GM21737 (cell line): Measurements from ENCODE around the gene JUN.

ENCODE experiments used
- ATAC-seq: cut with Tn5 transposase; IDR thresholded peaks from one replicate; pipeline ENCODE4 v1.9.1; 2021; ENCODE audit warnings: mild to moderate bottlenecking, moderate library complexity; ENCODE audit not compliant: unreplicated experiment

Gene JUN

GRCh38 chr1:58784758-58785441 lies 1.1 kb upstream of the JUN start:
- ATAC-seq = no peak

DNA sequence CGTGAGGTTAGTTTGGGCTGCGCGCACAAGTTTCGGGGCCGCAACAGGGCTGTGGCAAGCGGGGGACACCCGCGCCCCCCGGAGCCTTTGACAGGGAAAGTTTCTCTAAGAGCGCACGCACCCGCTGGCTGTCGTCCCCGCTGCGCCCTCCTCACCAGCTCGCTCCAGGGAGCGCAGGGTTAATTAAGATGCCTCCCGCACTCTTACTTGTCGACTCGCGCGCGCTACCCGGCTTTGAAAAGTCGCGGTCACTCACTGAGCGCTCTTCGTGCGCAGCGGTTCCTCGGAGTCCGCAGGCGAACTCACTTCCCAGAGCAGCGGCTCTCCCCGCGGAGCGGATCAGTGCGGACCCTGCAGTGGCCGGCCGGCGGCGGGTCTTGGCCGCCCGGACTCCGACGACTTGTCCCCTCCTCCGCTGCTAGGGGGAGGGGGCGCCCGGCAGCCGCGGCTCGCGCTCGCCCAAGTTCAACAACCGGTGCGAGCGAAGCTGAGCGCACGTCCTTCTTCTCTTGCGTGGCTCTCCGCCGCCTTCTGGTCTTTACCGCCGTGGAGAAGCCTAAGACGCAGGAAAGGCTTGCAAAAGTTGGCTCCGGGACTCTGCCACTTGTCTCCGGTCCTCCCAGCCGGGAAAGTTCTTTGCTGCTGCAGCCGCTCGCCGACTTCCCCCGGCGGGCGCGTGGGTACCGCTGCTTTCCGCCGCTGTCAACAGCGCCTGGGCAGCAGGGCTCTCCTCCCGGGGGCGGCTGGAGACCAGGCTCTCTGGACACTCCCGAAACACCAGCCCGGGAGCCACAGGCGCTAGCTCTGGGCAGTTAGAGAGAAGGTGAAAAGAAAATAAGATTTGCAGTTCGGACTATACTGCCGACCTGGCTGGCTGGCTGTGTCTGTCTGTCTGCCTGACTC lies 506 bp downstream of the JUN start:
- peak; percentile 8 for ATAC-seq

GRCh38 chr1:58782178-58783089 lies 1.4 kb downstream of the JUN start:
- ATAC-seq = no peak

DNA sequence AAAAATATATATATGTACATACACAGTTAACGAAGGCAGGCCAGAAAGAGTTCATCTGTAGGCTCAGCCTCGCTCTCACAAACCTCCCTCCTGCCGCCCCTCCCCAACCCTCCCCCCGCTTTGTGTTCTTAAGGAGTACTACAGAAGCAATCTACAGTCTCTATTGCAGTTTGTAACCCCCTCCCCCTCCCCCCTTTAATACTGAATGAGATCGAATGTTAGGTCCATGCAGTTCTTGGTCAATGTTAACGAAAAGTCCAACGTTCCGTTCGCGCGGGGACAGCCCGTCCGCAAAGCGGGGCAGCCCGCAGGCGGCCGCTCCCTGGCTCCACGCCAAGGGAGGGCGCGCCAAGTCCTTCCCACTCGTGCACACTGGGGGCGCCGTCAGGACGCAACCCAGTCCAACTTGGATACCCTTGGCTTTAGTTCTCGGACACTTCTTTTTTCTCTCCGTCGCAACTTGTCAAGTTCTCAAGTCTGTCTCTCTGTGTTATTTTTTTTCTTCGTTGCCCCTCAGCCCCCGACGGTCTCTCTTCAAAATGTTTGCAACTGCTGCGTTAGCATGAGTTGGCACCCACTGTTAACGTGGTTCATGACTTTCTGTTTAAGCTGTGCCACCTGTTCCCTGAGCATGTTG lies 2.2 kb downstream of the JUN start:
- no peak for ATAC-seq

GRCh38 chr1:58780836-58781452 lies 2.9 kb downstream of the JUN start:
- no peak for ATAC-seq

DNA sequence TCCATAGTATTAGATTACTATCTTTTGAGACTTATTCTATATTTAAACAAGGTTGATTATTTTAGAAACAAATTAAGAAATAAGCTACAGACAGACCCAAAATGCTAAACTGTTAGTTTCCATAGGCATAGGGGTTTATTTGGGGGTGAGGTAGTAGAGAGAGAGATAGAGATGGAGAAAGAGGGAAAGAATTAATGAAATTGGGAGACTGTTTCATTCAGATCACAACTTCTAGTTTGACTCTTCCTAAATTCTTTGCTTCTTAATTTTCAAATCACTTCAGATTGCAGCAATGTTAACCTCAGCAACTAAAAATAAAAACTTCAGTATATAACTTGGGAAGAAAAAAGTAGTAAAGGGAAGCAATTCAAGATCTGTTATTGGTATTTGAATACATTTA lies 3.4 kb downstream of the JUN start:
- no peak for ATAC-seq

DNA sequence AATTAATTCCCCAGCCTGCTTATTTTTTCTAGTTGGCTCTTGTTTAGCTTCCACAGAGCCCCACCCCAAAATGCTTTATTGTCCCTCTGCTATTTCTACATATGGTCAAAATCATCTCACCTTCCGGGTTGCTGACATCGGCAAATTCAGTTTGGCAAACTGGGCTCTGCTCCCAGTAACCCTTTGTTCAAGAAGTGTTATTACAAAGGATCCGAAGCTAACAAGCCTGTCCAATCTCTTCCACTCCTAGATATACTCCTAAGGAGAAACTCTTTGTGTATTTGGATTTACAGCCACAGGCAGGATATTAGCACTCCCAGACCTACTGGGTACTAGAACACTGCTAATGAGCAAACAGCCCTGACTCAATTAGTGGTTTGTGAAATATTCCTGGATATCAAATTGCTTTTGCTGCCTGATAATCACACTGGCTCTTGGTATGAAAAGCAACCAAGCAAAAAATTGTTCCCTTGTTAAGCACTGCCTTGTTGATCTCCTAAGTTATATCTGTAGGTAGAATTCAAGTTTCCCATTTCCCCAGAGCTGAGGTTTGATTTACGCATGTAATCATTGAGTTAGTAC lies 4.0 kb downstream of the JUN start:
- no peak for ATAC-seq

DNA sequence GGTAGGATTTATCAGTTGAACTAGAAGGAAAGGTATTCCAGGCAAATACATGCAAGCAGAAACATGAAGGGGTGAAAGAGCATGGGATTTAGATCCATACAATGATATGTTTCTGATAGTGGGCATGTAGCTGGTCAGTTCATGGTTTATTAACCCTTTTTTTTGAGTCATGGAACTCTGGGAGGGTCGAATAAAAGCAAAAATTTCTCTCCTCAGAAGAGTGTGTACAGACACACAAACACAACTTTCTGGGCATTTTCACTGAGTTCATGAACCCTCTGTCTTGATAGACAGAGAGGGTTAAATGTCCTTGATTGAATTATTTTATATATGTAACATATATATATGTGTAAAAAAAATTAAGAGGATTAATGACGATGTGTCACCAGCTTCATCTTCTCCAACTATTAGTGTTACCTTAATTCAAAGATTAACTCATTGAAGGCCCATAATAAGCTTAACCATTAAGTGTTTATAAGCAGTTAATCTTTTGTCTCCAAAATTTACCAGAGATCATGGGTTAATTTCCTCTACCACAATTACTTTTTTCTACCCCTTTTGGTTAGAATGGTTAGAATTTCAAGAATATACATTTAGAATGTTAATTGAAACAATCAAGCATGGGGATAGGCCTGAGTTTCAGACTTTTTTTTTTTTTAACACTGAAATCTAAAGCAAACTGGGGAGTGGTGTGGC lies 4.6 kb downstream of the JUN start:
- ATAC-seq = no peak

DNA sequence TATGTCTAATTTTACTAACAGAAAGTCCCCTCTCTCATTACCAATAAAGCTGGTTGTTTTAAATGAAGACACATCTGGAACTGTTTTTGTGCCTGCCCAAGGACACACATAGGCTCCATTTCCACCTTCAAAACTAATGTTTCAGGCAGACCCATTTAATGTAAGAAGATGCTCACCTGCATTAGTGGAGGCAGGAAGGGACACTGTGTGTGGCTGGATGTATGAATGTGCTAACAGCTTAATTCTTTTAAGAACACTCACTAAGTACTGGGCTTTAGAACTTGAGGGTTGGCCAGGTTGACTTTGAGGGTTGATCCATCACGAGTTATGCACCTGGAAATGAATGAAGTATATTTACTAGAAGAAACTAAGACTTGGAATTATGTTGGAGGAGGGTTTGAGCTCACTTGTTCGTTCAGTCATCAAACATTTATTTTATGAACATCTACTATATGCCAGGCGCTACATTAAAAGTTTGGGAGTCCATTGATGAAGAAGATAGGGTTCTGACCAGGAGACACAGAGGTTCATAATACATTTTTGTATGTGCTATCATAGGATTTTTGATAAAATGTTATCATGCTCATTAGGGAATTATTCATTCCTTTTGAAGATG lies 5.4 kb downstream of the JUN start:
- no peak for ATAC-seq

GRCh38 chr1:58774027-58774426 lies 9.8 kb downstream of the JUN start:
- no peak for ATAC-seq

DNA sequence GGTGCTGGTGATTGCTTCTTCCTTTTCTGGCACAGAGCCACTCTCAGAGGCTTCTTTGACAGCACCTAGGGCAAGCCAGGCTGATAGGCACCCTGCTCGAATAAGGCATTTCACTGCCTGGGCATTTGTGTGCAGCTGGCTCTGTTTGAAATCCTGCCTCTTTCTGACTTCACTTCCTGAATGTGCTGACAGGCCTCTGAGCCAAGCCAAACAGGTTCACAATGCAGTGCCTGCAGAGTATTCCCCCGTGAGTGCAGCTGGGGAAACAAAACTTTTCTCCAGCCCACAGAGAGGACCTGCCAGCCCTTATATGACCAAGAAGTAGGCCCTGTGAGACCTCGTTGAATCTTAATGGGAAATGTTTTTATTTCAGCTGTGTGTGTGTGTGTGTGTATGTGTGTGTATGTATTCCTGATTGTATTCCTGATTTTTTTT lies 10.4 kb downstream of the JUN start:
- peak; percentile 80 for ATAC-seq

DNA sequence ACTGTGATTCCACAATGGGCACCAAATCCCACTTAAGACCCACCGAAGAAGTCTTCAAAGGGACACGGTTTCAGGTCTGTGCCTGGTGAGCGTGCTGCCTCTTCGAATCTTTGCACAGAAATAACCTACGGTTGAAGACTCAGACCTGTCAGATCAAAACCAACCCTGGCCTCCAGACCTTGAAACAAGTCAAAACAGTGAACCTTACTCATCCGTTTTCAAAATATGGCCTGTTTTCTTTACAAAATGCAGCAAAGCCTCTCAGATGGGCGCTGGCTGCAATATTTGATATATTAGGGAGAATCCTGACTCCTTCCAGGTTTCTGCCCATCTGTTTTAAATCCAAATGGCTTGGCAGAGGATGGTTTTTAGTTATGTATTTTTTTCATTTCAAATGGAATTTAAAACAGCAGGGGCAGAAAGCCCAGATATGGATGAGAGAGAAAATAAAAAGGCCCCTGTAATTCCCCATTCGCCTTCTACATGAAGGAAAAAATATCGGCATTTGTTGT lies 14.0 kb downstream of the JUN start:
- ATAC-seq = no peak

DNA sequence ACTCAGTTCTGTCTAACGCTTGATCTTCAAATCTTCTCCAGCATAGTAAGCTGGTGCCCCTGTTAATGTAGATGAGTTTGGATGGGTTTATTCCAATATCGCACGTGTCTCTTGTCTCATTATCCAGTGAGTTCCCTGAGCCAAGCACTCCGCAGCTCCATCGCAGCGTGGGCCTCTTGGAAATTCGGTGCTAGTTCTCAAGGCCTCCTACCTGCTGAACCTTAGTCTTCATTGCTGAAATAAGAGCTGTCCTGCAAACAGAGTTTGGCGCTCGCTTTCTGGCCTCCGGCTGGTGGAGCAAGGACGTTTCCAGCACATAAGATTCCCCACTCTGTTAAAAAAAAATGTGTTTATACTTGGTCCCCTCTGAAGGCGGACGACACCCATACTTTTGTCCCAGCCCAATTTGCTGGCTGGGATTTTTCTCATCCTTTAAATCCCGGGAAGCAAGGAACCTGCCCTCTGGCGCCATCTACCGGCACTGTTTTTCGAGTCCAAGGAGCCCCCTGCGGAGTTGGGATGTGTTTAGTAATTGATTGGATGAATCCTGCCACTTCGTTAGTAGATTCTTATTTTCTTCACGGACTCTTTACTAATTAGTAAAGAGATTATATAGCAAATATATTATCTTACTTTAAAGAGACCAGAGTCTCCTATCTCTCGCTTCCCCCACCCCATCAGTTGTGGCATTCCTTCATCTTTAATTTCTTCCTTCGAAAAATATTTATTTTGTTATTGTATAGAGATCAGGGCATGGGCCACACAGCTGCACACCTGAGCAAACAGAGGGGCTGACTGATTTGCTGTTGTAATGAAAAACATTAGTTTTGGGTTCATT lies 14.7 kb downstream of the JUN start:
- ATAC-seq = no peak

DNA sequence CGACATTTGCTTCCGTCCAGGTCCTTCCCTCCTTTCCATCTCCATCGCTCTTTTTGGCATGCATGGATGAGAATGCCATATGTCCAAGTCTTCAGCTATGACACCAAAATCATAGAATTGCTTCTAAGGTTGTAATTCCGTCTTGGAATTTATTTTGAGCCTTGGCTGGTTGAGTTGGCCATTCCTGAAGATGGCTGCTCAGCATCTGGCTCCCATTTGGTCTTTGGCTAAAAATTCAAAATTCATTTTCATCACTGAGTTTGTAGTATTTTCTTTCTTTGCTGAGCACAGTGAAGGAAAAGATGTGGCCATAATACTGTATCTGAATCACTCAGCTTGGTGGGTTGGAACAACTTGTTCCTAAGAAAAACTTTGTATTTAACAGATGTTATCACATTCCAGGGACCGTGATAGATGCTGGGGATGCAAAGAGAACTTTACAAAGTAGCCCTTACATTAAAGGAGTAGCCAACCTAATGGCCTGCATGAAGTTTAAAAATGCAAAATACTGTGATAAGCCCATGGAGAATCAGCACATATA lies 15.6 kb downstream of the JUN start:
- no peak for ATAC-seq

- no peak for ATAC-seq
These were observed 16.7 kb downstream of the JUN start for GRCh38 chr1:58767143-58767542.

- no peak for ATAC-seq
These were observed 18.4 kb downstream of the JUN start for GRCh38 chr1:58765441-58765840.

GRCh38 chr1:58765006-58765405 lies 18.8 kb downstream of the JUN start:
- no peak for ATAC-seq
